ENCODE measurements around the gene CMTM6.

- TF ChIP-seq USF2 (IDR thresholded peaks at IDR 0.05; ENCODE audit: low read length): no peak
- no peak for TF ChIP-seq CTCF (IDR thresholded peaks at IDR 0.05; ENCODE audit: control extremely low read depth in 1 of 3, insufficient read depth in 1 of 3, low read depth in 1 of 3, low read length in 3 of 3)
- no peak for TF ChIP-seq SIX5 (IDR thresholded peaks at IDR 0.05; ENCODE audit: low read depth, low read length)
Measured at GRCh38 chr3:32488474-32489008, 14.1 kb downstream of the CMTM6 start.

Data from H1 (cell line).